HG02852 (cell line): Measurements from ENCODE around the gene SLC17A8.
"Not testable (repeated sequence)": the region's sequence is repeated elsewhere in the genome, so short reads cannot be mapped to it uniquely, and the experiment has no call there.

ENCODE experiments used
- ATAC-seq: cut with Tn5 transposase; IDR thresholded peaks from one replicate; pipeline ENCODE4 v1.9.1; 2021; ENCODE audit warnings: mild to moderate bottlenecking, moderate library complexity; ENCODE audit not compliant: unreplicated experiment

SLC17A8 gene

GRCh38 chr12:100356644-100357223 lies at the start of gene SLC17A8:
TSS of gene SLC17A8 (plus strand) at chr12:100357074. CDS start at chr12:100357392, 318 bp downstream.
- ATAC-seq, result no peak

GRCh38 chr12:100308138-100308537 lies 48.7 kb upstream of the SLC17A8 start:
- ATAC-seq, result not testable (repeated sequence)

- no peak for ATAC-seq
These were observed 45.6 kb upstream of the SLC17A8 start for GRCh38 chr12:100311317-100311716.

GRCh38 chr12:100317371-100317770 lies 39.5 kb upstream of the SLC17A8 start:
- ATAC-seq, result no peak

- no peak for ATAC-seq
These were observed 32.4 kb upstream of the SLC17A8 start for GRCh38 chr12:100324498-100324897.

GRCh38 chr12:100326208-100326607 lies 30.7 kb upstream of the SLC17A8 start:
- no peak for ATAC-seq

GRCh38 chr12:100329800-100330199 lies 27.1 kb upstream of the SLC17A8 start:
- ATAC-seq, result peak; percentile 95

- no peak for ATAC-seq
These were observed 25.0 kb upstream of the SLC17A8 start for GRCh38 chr12:100331871-100332270.

GRCh38 chr12:100332852-100333251 lies 24.0 kb upstream of the SLC17A8 start:
- ATAC-seq, result no peak

- no peak for ATAC-seq
These were observed 19.6 kb upstream of the SLC17A8 start for GRCh38 chr12:100337299-100337698.

- ATAC-seq, result no peak
These were observed 19.1 kb upstream of the SLC17A8 start for GRCh38 chr12:100337727-100338126.

GRCh38 chr12:100339071-100339470 lies 17.8 kb upstream of the SLC17A8 start:
- no peak for ATAC-seq

- ATAC-seq, result not testable (repeated sequence)
These were observed 14.0 kb upstream of the SLC17A8 start for GRCh38 chr12:100342897-100343296.

GRCh38 chr12:100344351-100344750 lies 12.5 kb upstream of the SLC17A8 start:
- ATAC-seq, result not testable (repeated sequence)

- ATAC-seq, result no peak
These were observed 11.7 kb upstream of the SLC17A8 start for GRCh38 chr12:100345020-100345767.

- no peak for ATAC-seq
These were observed 10.2 kb upstream of the SLC17A8 start for GRCh38 chr12:100346660-100347059.

GRCh38 chr12:100348657-100349454 lies 8.0 kb upstream of the SLC17A8 start:
- ATAC-seq, result no peak

- no peak for ATAC-seq
These were observed 2.4 kb downstream of the SLC17A8 start for GRCh38 chr12:100359248-100359647.

- ATAC-seq, result no peak
These were observed 2.9 kb downstream of the SLC17A8 start for GRCh38 chr12:100359822-100360221.

- no peak for ATAC-seq
These were observed 3.6 kb downstream of the SLC17A8 start for GRCh38 chr12:100360450-100360849.

- no peak for ATAC-seq
These were observed 7.5 kb downstream of the SLC17A8 start for GRCh38 chr12:100364324-100364723.

- ATAC-seq, result no peak
These were observed 8.5 kb downstream of the SLC17A8 start for GRCh38 chr12:100365411-100365810.
